Glutamatergic neuron (in vitro differentiated cells): ENCODE results near the gene B4GALNT3. TPM values are rescaled to one million over a fixed set of nuclear protein-coding genes. Genes with fewer than 3 reads are reported as not detected.

Source experiments
- DNase-seq: peaks from one replicate; pipeline ENCODE4 v3.0.0; 2022
- H3K27ac Mint-ChIP-seq: one replicate; pipeline ENCODE4 v1.8.0; 2020; ENCODE audit warnings: mild to moderate bottlenecking, mixed read lengths, inconsistent platforms; ENCODE audit not compliant: unreplicated experiment
- H3K27me3 Mint-ChIP-seq: one replicate; pipeline ENCODE4 v1.8.0; 2020; ENCODE audit warnings: mild to moderate bottlenecking, moderate library complexity, mixed read lengths, inconsistent platforms; ENCODE audit not compliant: unreplicated experiment
- H3K36me3 Mint-ChIP-seq: one replicate; pipeline ENCODE4 v1.8.0; 2020; ENCODE audit warnings: mild to moderate bottlenecking, mixed read lengths, inconsistent platforms; ENCODE audit not compliant: unreplicated experiment
- H3K4me1 Mint-ChIP-seq: one replicate; pipeline ENCODE4 v1.8.0; 2020; ENCODE audit warnings: mild to moderate bottlenecking, low read depth, mixed read lengths, inconsistent platforms; ENCODE audit not compliant: unreplicated experiment
- H3K4me3 Mint-ChIP-seq: one replicate; pipeline ENCODE4 v1.8.0; 2020; ENCODE audit warnings: mild to moderate bottlenecking, mixed read lengths, inconsistent platforms; ENCODE audit not compliant: unreplicated experiment
- H3K9me3 Mint-ChIP-seq: one replicate; pipeline ENCODE4 v1.8.0; 2020; ENCODE audit warnings: mild to moderate bottlenecking, moderate library complexity, mixed read lengths, inconsistent platforms; ENCODE audit not compliant: unreplicated experiment
- CTCF ChIP-seq: fragments of 200-600 bp; sonication (generic); IDR thresholded peaks from one replicate; pipeline ENCODE4 v1.5.0; 2021; ENCODE audit not compliant: partially characterized antibody, unreplicated experiment
- total RNA-seq: library from RNA; stranded (reverse); fragmentation: NEBNext Ultra II Directional; extraction: Animal tissue kit (Norgen Biotek cat#: 25700); gene quantifications from one replicate; pipeline ENCODE4 v1.2.1, GENCODE V29; 2021; ENCODE audit not compliant: unreplicated experiment

The B4GALNT3 gene
- total RNA-seq, 1 donor from 2014 or later: 3.3 TPM

GRCh38 chr12:536751-537245 lies 77.1 kb downstream of the B4GALNT3 start:
- H3K27me3 Mint-ChIP-seq: peaks cover 3% of the 10 kb centered on the region
- DNase-seq: no peak
- H3K4me1 Mint-ChIP-seq: peaks cover 13% of the 10 kb centered on the region
- H3K36me3 Mint-ChIP-seq: no peaks in the 10 kb centered on the region
- H3K27ac Mint-ChIP-seq: no peak overlapping the region
- H3K9me3 Mint-ChIP-seq: peaks cover 1% of the 10 kb centered on the region
- TF ChIP-seq CTCF: no peak
- no peak overlapping the region for H3K4me3 Mint-ChIP-seq

- H3K27me3 Mint-ChIP-seq: peaks cover under 1% of the 10 kb centered on the region
- no peaks in the 10 kb centered on the region for H3K36me3 Mint-ChIP-seq
- no peak overlapping the region for H3K27ac Mint-ChIP-seq
- no peak for TF ChIP-seq CTCF
- peaks cover 18% of the 10 kb centered on the region for H3K4me1 Mint-ChIP-seq
- no peak overlapping the region for H3K4me3 Mint-ChIP-seq
- no peaks in the 10 kb centered on the region for H3K9me3 Mint-ChIP-seq
- DNase-seq: no peak
Observed at GRCh38 chr12:537772-538171, 78.0 kb downstream of the B4GALNT3 start.

- H3K4me3 Mint-ChIP-seq: no peak overlapping the region
- no peaks in the 10 kb centered on the region for H3K36me3 Mint-ChIP-seq
- H3K27me3 Mint-ChIP-seq: peaks cover 1% of the 10 kb centered on the region
- TF ChIP-seq CTCF: no peak
- DNase-seq: no peak
- no peak overlapping the region for H3K27ac Mint-ChIP-seq
- no peaks in the 10 kb centered on the region for H3K9me3 Mint-ChIP-seq
- peaks cover 18% of the 10 kb centered on the region for H3K4me1 Mint-ChIP-seq
Observed at GRCh38 chr12:538731-539539, 79.2 kb downstream of the B4GALNT3 start.

- Mint-ChIP-seq H3K9me3 (peaks cover 5% of the 10 kb centered on the region), H3K4me3 (no peak overlapping the region), H3K27ac (no peak overlapping the region), H3K27me3 (peaks cover 6% of the 10 kb centered on the region), H3K36me3 (peaks cover 6% of the 10 kb centered on the region), H3K4me1 (peaks cover 21% of the 10 kb centered on the region)
- TF ChIP-seq CTCF: no peak
- DNase-seq: no peak
Observed at GRCh38 chr12:539540-540310, 80.0 kb downstream of the B4GALNT3 start.
